GM21447 (cell line): Measurements from ENCODE around the gene LDLRAD3.

Experiments
- ATAC-seq: cut with Tn5 transposase; IDR thresholded peaks from one replicate; pipeline ENCODE4 v1.9.1; 2021; ENCODE audit not compliant: unreplicated experiment

The LDLRAD3 gene

GRCh38 chr11:36264011-36264972, 320.4 kb downstream of the LDLRAD3 start:
- ATAC-seq = no peak

- no peak for ATAC-seq
These were observed 321.1 kb downstream of the LDLRAD3 start for GRCh38 chr11:36264973-36265344.

- ATAC-seq = peak; percentile 68
These were observed 322.1 kb downstream of the LDLRAD3 start for GRCh38 chr11:36265793-36266628.

- ATAC-seq = no peak
These were observed 322.9 kb downstream of the LDLRAD3 start for GRCh38 chr11:36266767-36267166.

- ATAC-seq = no peak
These were observed 324.6 kb downstream of the LDLRAD3 start for GRCh38 chr11:36268337-36268985.

GRCh38 chr11:36270701-36271100, 326.8 kb downstream of the LDLRAD3 start:
- no peak for ATAC-seq

GRCh38 chr11:36271794-36272407, 328.0 kb downstream of the LDLRAD3 start:
- ATAC-seq = no peak

GRCh38 chr11:36273110-36273509, 329.2 kb downstream of the LDLRAD3 start:
- no peak for ATAC-seq

- ATAC-seq = no peak
These were observed 330.6 kb downstream of the LDLRAD3 start for GRCh38 chr11:36274414-36274813.

- no peak for ATAC-seq
These were observed 334.8 kb downstream of the LDLRAD3 start for GRCh38 chr11:36278531-36279282.

GRCh38 chr11:36280531-36280930, 336.7 kb downstream of the LDLRAD3 start:
- ATAC-seq = no peak
